GM18507 (cell line): ENCODE measurements around the gene DIS3L2.
"Not testable (repeated sequence)": the region's sequence is repeated elsewhere in the genome, so short reads cannot be mapped to it uniquely, and the experiment has no call there.

ENCODE experiments used
- DNase-seq: peaks from one replicate; pipeline ENCODE4 v3.0.0; 2011; ENCODE audit warnings: low read depth; ENCODE audit not compliant: insufficient read length; ENCODE audit errors: extremely low spot score
- FAIRE-seq: peaks from 2 replicates; lab custom pipeline; 2011; peaks lifted over from hg19 to GRCh38; lab: Jason Lieb, UNC

Gene DIS3L2

GRCh38 chr2:231947112-231947511, 14.4 kb upstream of the DIS3L2 start:
- not testable (repeated sequence) for FAIRE-seq, DNase-seq

- FAIRE-seq, result no peak
Observed at GRCh38 chr2:231947694-231948093, 13.8 kb upstream of the DIS3L2 start.

GRCh38 chr2:231951452-231952035, 10.0 kb upstream of the DIS3L2 start:
- FAIRE-seq (no peak), DNase-seq (no peak)

More at GRCh38 chr2:231947694-231948093, 13.8 kb upstream of the DIS3L2 start:
- DNase-seq, result no peak

- DNase-seq (no peak), FAIRE-seq (no peak)
Observed at GRCh38 chr2:231955758-231956472, 5.6 kb upstream of the DIS3L2 start.

- FAIRE-seq (no peak), DNase-seq (no peak)
Observed at GRCh38 chr2:231957913-231958763, 3.4 kb upstream of the DIS3L2 start.

GRCh38 chr2:231960810-231961348, 634 bp upstream of the DIS3L2 start:
- FAIRE-seq (no peak), DNase-seq (no peak)

GRCh38 chr2:231965102-231965501, 3.6 kb downstream of the DIS3L2 start:
- FAIRE-seq, result no peak
- DNase-seq, result no peak

- DNase-seq, result no peak
- no peak for FAIRE-seq
Observed at GRCh38 chr2:231966886-231967285, 5.4 kb downstream of the DIS3L2 start.

- no peak for DNase-seq
Observed at GRCh38 chr2:231968820-231969219, 7.3 kb downstream of the DIS3L2 start.

GRCh38 chr2:231970461-231970860, 8.9 kb downstream of the DIS3L2 start:
- no peak for FAIRE-seq
- DNase-seq, result no peak

More at GRCh38 chr2:231968820-231969219, 7.3 kb downstream of the DIS3L2 start:
- no peak for FAIRE-seq

GRCh38 chr2:231975001-231975400, 13.5 kb downstream of the DIS3L2 start:
- DNase-seq, result no peak
- no peak for FAIRE-seq

GRCh38 chr2:231977430-231977829, 15.9 kb downstream of the DIS3L2 start:
- no peak for DNase-seq
- no peak for FAIRE-seq

GRCh38 chr2:231984992-231985391, 23.5 kb downstream of the DIS3L2 start:
- no peak for FAIRE-seq
- DNase-seq, result no peak

GRCh38 chr2:231985823-231986261, 24.3 kb downstream of the DIS3L2 start:
- no peak for DNase-seq

GRCh38 chr2:231987124-231987727, 25.7 kb downstream of the DIS3L2 start:
- FAIRE-seq (no peak), DNase-seq (no peak)

More at GRCh38 chr2:231985823-231986261, 24.3 kb downstream of the DIS3L2 start:
- FAIRE-seq, result no peak

GRCh38 chr2:231988179-231988866, 26.8 kb downstream of the DIS3L2 start:
- FAIRE-seq, result no peak
- DNase-seq, result no peak

- no peak for DNase-seq
- FAIRE-seq, result no peak
Observed at GRCh38 chr2:231991664-231992063, 30.2 kb downstream of the DIS3L2 start.

- no peak for DNase-seq
- FAIRE-seq, result no peak
Observed at GRCh38 chr2:231992888-231993287, 31.4 kb downstream of the DIS3L2 start.
